ENCODE measurements around the gene NEK3. TPM values are rescaled to one million over a fixed set of nuclear protein-coding genes. Genes with fewer than 3 reads are reported as not detected.

NEK3 gene
- total RNA-seq, 3 donors from 2014 or later, result 20.5 to 44.0 (median 35.9) TPM

DNA sequence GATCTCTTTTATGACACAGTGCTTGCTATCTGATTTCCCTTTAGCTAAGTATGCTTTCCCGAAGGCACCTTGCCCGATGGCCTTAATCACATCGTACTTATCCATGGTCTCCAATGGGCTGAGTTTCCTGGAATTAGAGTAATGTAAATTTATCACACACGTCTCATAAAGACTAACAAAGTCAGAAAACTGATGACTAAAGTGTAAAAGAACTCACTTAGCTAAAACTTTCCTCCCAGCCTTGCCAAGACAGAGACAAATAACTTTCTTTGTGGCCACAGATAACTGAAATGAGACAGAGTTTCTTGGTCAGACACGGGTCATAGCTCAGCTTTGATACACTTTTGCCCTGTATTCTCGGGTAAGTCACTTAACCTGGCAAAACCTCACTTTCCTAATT, 32.0 kb downstream of the NEK3 start:
- ATAC-seq (no peak), DNase-seq (no peak)
- H3K4me1 ChIP-seq (ENCODE audit: low read depth), result peaks cover 8% of the 10 kb centered on the region
- TF ChIP-seq, protein P1, sequence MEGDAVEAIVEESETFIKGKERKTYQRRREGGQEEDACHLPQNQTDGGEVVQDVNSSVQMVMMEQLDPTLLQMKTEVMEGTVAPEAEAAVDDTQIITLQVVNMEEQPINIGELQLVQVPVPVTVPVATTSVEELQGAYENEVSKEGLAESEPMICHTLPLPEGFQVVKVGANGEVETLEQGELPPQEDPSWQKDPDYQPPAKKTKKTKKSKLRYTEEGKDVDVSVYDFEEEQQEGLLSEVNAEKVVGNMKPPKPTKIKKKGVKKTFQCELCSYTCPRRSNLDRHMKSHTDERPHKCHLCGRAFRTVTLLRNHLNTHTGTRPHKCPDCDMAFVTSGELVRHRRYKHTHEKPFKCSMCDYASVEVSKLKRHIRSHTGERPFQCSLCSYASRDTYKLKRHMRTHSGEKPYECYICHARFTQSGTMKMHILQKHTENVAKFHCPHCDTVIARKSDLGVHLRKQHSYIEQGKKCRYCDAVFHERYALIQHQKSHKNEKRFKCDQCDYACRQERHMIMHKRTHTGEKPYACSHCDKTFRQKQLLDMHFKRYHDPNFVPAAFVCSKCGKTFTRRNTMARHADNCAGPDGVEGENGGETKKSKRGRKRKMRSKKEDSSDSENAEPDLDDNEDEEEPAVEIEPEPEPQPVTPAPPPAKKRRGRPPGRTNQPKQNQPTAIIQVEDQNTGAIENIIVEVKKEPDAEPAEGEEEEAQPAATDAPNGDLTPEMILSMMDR (IDR thresholded peaks at IDR 0.05), result no peak
- intact Hi-C loops (cut with DNase I, micrococcal nuclease), result loop anchor here (10.0 kb wide), 4 partner anchors 123 to 313 kb away; no protein-coding TSS in a partner anchor
- H3K4me3 ChIP-seq, result no peak overlapping the region
- H3K9me3 ChIP-seq, result no peaks in the 10 kb centered on the region
- no peaks in the 10 kb centered on the region for H3K36me3 ChIP-seq (ENCODE audit: low read depth)

DNA sequence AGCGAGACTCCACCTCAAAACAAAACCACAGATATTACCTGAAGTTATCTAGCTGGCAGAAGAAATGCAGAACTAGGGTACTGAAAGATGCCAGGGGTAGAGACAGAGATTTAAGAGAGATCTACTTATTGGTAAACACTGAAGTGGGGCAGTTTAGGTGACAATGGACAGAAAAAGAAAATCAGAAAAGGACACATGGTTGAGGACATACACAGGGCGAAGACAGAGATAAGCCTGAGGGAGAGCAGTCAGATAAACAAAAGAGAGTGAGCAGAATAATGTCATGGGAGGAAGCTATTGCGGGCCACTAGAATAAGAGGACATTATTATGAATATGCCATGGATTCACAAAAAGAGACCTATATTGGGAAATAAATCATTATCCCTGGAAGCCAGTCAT, 33.9 kb downstream of the NEK3 start:
- Histone ChIP-seq H3K36me3 (ENCODE audit: low read depth) (no peaks in the 10 kb centered on the region), H3K4me1 (ENCODE audit: low read depth) (peaks cover 8% of the 10 kb centered on the region), H3K9me3 (no peaks in the 10 kb centered on the region), H3K4me3 (no peak overlapping the region)
- no peak for DNase-seq
- intact Hi-C loops (cut with DNase I, micrococcal nuclease), result loop anchor here (10.0 kb wide), 4 partner anchors 121 to 311 kb away; no protein-coding TSS in a partner anchor
- TF ChIP-seq, protein P1 (IDR thresholded peaks at IDR 0.05), result no peak
- ATAC-seq, result no peak

DNA sequence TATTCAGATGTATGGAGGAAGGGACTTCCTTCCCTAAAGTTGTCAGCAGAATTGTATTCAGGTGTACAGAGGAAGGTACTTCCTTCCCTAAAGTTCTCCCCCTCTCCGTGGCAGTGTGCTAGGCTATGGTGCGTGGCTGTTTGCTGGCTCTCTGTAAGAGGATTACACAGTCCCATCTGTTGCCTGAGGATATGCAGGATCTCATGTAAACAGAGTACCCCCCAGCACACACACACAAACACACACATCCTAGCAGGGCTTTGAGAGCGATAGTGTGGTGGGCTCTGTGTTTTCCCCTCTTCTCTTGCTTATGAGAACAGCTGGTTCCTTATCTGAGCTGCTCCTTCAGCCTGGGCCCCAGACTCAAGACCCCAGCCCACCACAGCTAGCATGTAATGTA, 40.8 kb downstream of the NEK3 start:
- H3K4me1 ChIP-seq (ENCODE audit: low read depth), result no peaks in the 10 kb centered on the region
- ATAC-seq (no peak), DNase-seq (no peak)
- H3K4me3 ChIP-seq, result no peak overlapping the region
- TF ChIP-seq, protein P1 (IDR thresholded peaks at IDR 0.05), result no peak
- intact Hi-C loops (cut with DNase I, micrococcal nuclease), result no loop called here
- no peaks in the 10 kb centered on the region for H3K9me3 ChIP-seq
- no peaks in the 10 kb centered on the region for H3K36me3 ChIP-seq (ENCODE audit: low read depth)

DNA sequence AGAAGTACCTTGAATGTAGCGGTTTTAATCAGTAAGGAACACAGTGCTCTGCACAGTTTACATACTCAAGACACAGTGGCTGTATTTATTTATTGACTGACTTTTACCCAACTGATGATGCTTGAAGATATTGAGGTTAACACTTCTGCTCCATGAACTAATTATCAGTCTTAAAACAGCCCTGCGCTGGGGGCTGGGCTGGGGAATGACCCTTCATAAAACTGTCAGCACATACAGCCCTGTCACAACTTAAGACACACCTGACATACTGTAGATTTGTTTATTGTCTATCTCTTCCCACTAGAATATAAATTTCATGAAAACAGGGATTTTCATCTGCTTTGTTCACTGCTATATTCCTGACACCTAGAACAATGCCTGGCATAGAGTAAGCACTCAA, 41.3 kb downstream of the NEK3 start:
- no peak for DNase-seq
- Histone ChIP-seq H3K36me3 (ENCODE audit: low read depth) (no peaks in the 10 kb centered on the region), H3K9me3 (no peaks in the 10 kb centered on the region), H3K4me1 (ENCODE audit: low read depth) (no peaks in the 10 kb centered on the region), H3K4me3 (no peak overlapping the region)
- ATAC-seq, result no peak
- TF ChIP-seq, protein P1 (IDR thresholded peaks at IDR 0.05), result no peak
- intact Hi-C loops (cut with DNase I, micrococcal nuclease), result no loop called here

DNA sequence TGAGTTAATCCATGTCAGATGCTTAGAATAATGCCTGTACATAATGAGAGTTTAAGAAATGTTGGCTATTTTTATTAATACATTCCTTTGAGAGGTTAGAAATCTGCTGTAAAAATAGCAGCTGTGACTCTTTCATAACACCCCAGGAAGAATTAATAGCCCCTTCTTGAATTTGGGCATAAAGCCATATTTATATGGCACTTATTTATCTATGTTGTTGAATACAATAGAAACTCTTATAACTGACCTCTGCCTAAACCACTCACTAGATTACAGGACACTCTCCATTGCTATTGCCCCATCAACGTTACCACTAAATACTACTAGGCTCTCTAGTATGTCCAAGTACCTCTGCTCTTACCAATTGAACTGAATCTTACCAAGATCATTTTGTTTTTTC, 46.8 kb downstream of the NEK3 start:
- intact Hi-C loops (cut with DNase I, micrococcal nuclease), result no loop called here
- no peak for ATAC-seq
- H3K4me1 ChIP-seq (ENCODE audit: low read depth), result no peaks in the 10 kb centered on the region
- DNase-seq, result no peak
- H3K4me3 ChIP-seq, result no peak overlapping the region
- no peaks in the 10 kb centered on the region for H3K36me3 ChIP-seq (ENCODE audit: low read depth)
- H3K9me3 ChIP-seq, result no peaks in the 10 kb centered on the region
- TF ChIP-seq, protein P1 (IDR thresholded peaks at IDR 0.05), result no peak

DNA sequence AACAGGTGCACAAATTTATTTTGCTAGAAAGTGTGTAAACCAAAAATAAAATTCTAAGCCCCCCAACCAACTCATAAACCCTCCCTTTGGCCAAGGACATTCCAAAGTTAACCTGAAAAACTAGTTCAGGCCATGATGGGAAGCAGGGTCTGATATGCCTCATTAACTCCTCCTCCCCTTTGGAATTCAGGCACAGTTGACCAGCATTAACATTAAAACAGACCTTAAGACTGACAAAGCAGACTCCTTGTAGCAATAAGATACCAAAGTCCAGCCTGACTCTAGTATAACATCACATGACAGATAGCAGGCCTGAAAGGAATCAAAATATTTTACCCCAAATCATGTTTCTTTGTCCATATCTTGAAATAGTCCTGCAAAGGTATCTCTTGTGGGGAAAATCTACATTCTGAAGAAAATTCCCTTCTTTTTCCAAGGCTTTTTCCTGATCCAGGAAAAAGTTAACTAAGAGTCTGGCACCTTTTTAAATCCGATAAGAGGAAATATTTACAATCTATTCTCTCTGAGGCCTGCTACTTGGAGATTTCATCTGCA, 50.2 kb downstream of the NEK3 start:
- no peak for DNase-seq

More for the DNA sequence above, 50.2 kb downstream of the NEK3 start:
- Histone ChIP-seq H3K9me3 (no peaks in the 10 kb centered on the region), H3K4me3 (no peak overlapping the region), H3K4me1 (ENCODE audit: low read depth) (no peaks in the 10 kb centered on the region), H3K36me3 (ENCODE audit: low read depth) (no peaks in the 10 kb centered on the region)
- intact Hi-C loops (cut with DNase I, micrococcal nuclease), result no loop called here
- no peak for ATAC-seq
- TF ChIP-seq, protein P1 (IDR thresholded peaks at IDR 0.05), result no peak
